ENCODE measurements around the gene MAP3K13.

- TF ChIP-seq, protein P1, sequence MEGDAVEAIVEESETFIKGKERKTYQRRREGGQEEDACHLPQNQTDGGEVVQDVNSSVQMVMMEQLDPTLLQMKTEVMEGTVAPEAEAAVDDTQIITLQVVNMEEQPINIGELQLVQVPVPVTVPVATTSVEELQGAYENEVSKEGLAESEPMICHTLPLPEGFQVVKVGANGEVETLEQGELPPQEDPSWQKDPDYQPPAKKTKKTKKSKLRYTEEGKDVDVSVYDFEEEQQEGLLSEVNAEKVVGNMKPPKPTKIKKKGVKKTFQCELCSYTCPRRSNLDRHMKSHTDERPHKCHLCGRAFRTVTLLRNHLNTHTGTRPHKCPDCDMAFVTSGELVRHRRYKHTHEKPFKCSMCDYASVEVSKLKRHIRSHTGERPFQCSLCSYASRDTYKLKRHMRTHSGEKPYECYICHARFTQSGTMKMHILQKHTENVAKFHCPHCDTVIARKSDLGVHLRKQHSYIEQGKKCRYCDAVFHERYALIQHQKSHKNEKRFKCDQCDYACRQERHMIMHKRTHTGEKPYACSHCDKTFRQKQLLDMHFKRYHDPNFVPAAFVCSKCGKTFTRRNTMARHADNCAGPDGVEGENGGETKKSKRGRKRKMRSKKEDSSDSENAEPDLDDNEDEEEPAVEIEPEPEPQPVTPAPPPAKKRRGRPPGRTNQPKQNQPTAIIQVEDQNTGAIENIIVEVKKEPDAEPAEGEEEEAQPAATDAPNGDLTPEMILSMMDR (conservative IDR thresholded peaks at IDR 0.05; ENCODE audit: low read depth, low read length), result no peak
- no peak for TF ChIP-seq EZH2 (IDR thresholded peaks at IDR 0.05; ENCODE audit: low read length, unreplicated experiment)
Observed at GRCh38 chr3:185365291-185366073, 2.5 kb downstream of the MAP3K13 start.
